ENCODE measurements around the gene ZXDC.

The ZXDC gene

DNA sequence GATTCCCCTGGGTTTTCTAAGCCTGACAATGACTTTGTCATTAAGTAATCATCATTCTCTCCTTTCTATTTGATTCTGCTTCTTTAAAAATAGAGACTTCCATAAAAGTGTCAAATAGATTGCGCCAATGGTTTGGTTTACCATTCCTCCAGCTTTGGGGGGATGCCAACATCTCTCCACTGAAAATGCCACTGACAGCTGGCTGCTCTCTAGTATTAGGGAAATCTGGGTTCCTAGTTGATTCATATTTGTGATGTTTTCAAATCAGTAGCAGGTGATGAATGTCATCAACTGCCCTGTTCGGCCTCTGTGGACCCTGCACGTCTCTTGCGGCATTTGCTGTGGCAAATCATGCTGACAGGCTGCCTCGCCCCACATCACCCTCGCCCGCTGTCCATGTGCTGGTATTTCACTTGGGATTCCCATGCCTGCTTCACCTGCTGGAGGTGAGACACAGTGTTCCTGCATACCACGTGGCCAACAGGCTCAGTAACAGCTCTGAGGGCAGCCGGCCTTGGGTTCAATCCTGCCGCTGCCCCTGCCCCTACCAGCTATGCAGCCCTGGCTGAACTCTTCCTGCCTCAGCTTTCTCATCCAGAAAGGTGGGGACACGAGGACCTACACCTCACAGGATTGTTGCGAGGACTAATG lies 28.1 kb downstream of the ZXDC start:
- Histone ChIP-seq H3K9ac (ENCODE audit: low read depth in 1 of 2, low read length in 2 of 2) (no peak overlapping the region), H3K27me3 (ENCODE audit: control insufficient read depth in 2 of 2, insufficient read depth in 2 of 2, low read length in 2 of 2) (no peaks in the 10 kb centered on the region), H3K9me3 (ENCODE audit: control insufficient read depth in 2 of 2, low read length in 2 of 2) (no peaks in the 10 kb centered on the region), H3K4me1 (ENCODE audit: control insufficient read depth in 2 of 2, insufficient read depth in 2 of 2, low read length in 2 of 2) (no peaks in the 10 kb centered on the region), H3K36me3 (ENCODE audit: control insufficient read depth in 2 of 2, insufficient read depth in 2 of 2, low read length in 2 of 2) (peaks cover 37 to 42% of the 10 kb centered on the region in 2 donors), H3K27ac (ENCODE audit: low read depth in 2 of 2, low read length in 2 of 2) (no peak overlapping the region), H3K4me3 (ENCODE audit: low read length in 2 of 2) (no peak overlapping the region)

DNA sequence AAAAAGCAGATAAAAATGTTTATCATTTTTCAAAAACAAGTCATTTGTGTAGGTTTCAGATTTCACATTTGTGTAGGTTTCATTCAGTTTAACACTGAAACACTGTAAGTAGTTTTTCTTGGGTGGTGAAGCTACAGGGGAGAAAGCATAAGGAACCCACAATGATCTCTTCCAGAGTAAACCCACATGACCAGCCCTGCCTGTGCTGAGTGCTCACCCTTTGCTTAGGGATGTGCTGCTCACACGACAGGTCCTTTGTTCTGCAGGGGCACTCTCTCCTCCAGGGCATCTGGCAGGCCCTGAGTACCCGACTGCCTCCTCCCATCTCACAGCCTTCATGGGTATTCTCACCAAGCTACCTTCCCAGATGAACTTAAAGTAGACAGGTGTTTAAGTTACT lies 28.9 kb downstream of the ZXDC start:
- H3K4me1 ChIP-seq (ENCODE audit: control insufficient read depth in 2 of 2, insufficient read depth in 2 of 2, low read length in 2 of 2), result no peaks in the 10 kb centered on the region
- no peaks in the 10 kb centered on the region for H3K27me3 ChIP-seq (ENCODE audit: control insufficient read depth in 2 of 2, insufficient read depth in 2 of 2, low read length in 2 of 2)
- H3K9me3 ChIP-seq (ENCODE audit: control insufficient read depth in 2 of 2, low read length in 2 of 2), result no peaks in the 10 kb centered on the region
- no peak overlapping the region for H3K27ac ChIP-seq (ENCODE audit: low read depth in 2 of 2, low read length in 2 of 2)
- H3K36me3 ChIP-seq (ENCODE audit: control insufficient read depth in 2 of 2, insufficient read depth in 2 of 2, low read length in 2 of 2), result peaks cover 32 to 35% of the 10 kb centered on the region in 2 donors
- H3K9ac ChIP-seq (ENCODE audit: low read depth in 1 of 2, low read length in 2 of 2), result no peak overlapping the region
- H3K4me3 ChIP-seq (ENCODE audit: low read length in 2 of 2), result no peak overlapping the region

DNA sequence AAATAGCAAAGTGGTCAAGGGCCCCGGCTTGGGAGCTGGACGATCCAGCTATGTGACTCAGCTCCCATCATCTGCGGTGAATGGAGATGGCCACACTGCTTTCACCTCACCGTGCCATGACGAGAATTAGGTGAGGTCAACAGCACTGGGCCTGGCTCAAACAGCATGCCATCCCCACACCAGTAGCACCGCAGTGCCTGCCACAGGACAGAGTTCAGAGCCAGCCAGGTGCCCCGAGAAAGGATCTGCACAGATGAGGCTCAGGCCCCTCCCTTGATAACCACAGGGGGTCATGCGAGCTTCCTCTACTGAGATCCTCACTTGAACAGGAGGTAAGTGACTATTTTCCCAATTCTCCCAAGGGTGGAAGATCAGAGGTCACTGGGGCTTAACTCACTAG lies 29.4 kb downstream of the ZXDC start:
- no peak overlapping the region for H3K27ac ChIP-seq (ENCODE audit: low read depth in 2 of 2, low read length in 2 of 2)
- H3K9me3 ChIP-seq (ENCODE audit: control insufficient read depth in 2 of 2, low read length in 2 of 2), result no peaks in the 10 kb centered on the region
- H3K36me3 ChIP-seq (ENCODE audit: control insufficient read depth in 2 of 2, insufficient read depth in 2 of 2, low read length in 2 of 2), result peaks cover 32 to 33% of the 10 kb centered on the region in 2 donors
- H3K4me3 ChIP-seq (ENCODE audit: low read length in 2 of 2), result no peak overlapping the region
- no peaks in the 10 kb centered on the region for H3K4me1 ChIP-seq (ENCODE audit: control insufficient read depth in 2 of 2, insufficient read depth in 2 of 2, low read length in 2 of 2)
- no peak overlapping the region for H3K9ac ChIP-seq (ENCODE audit: low read depth in 1 of 2, low read length in 2 of 2)
- H3K27me3 ChIP-seq (ENCODE audit: control insufficient read depth in 2 of 2, insufficient read depth in 2 of 2, low read length in 2 of 2), result no peaks in the 10 kb centered on the region

DNA sequence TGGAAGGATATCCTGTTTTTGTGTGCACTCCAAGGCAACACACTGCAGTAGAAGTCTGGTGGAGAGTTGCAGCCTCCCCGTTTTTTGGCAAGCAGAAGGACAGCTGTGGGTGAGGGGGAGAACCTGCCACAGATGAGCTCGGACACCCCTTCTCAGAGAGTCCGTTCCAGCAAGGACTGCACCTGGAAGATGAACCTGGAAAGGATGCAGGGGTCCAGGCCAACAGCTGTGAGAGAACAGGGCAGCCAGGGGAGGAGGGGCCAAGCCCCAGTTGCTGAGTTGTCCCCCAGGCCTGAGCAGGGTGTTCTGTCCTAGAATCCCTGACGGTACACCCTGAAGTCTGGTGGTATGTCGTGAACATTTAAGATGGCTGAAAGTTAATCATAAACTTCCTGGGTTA lies 30.2 kb downstream of the ZXDC start:
- peaks cover 29 to 30% of the 10 kb centered on the region in 2 donors for H3K36me3 ChIP-seq (ENCODE audit: control insufficient read depth in 2 of 2, insufficient read depth in 2 of 2, low read length in 2 of 2)
- H3K4me1 ChIP-seq (ENCODE audit: control insufficient read depth in 2 of 2, insufficient read depth in 2 of 2, low read length in 2 of 2), result no peaks in the 10 kb centered on the region

DNA sequence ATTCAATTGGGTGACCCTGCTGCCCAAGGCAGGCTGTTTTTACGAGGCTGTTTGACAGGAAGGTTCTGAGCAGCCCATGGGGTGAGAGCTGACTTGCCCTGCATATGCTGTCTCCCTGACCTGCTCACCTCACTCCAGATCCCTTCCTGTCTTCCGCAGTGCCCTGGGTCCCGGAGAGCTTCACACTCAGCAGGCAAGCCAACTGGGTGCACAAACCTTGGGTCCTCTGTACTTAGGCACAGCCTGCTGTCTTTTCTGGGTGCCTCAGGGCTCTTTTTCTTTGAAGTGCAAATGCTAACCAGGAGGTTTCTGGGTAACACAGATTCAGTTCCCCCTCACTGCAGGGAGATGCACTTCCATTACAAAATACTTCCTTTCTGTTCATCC lies 32.8 kb downstream of the ZXDC start:
- Histone ChIP-seq H3K4me1 (ENCODE audit: control insufficient read depth in 2 of 2, insufficient read depth in 2 of 2, low read length in 2 of 2) (no peaks in the 10 kb centered on the region), H3K9me3 (ENCODE audit: control insufficient read depth in 2 of 2, low read length in 2 of 2) (no peaks in the 10 kb centered on the region), H3K4me3 (ENCODE audit: low read length in 2 of 2) (no peak overlapping the region), H3K27ac (ENCODE audit: low read depth in 2 of 2, low read length in 2 of 2) (no peak overlapping the region), H3K36me3 (ENCODE audit: control insufficient read depth in 2 of 2, insufficient read depth in 2 of 2, low read length in 2 of 2) (peaks cover 23 to 25% of the 10 kb centered on the region in 2 donors), H3K27me3 (ENCODE audit: control insufficient read depth in 2 of 2, insufficient read depth in 2 of 2, low read length in 2 of 2) (no peaks in the 10 kb centered on the region), H3K9ac (ENCODE audit: low read depth in 1 of 2, low read length in 2 of 2) (no peak overlapping the region)

More for the DNA sequence above, 30.2 kb downstream of the ZXDC start:
- Histone ChIP-seq H3K4me3 (ENCODE audit: low read length in 2 of 2) (no peak overlapping the region), H3K27ac (ENCODE audit: low read depth in 2 of 2, low read length in 2 of 2) (no peak overlapping the region), H3K27me3 (ENCODE audit: control insufficient read depth in 2 of 2, insufficient read depth in 2 of 2, low read length in 2 of 2) (no peaks in the 10 kb centered on the region), H3K9me3 (ENCODE audit: control insufficient read depth in 2 of 2, low read length in 2 of 2) (no peaks in the 10 kb centered on the region), H3K9ac (ENCODE audit: low read depth in 1 of 2, low read length in 2 of 2) (no peak overlapping the region)

DNA sequence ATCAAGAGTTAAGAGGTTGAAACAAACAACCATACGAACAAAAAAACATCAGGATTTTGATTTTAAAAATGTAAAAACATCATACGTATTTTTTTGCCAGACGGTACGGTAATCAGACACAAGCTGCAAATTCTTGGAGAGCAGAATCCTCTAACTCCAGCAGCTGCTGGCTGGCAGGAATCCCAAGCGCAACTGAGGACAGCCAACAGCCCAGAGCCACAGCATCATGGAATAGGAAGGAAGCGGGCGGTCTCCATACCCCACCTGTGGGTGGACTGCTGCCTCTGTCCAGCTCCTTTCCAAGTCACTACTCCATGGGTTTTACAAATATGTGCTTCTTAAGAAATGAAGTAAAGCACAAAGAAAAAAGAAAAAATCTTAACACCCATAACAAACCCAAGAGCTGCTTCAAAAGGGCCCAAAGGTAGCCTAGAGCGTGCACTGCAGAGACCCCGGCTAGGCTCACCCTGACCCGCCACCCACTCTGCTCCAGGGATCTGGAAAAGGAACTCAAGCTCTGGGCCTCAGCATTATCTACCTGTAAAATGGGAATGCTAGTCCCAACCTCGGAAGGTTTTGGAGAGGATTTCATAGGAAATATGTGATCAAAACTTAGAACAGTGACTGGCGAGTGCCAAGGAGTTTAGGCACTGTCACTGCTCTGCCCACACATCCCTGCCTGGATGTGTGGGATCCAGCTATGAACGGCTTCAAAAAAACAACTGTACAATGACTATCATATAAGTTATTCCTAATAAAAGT lies 33.4 kb downstream of the ZXDC start:
- no peak overlapping the region for H3K9ac ChIP-seq (ENCODE audit: low read depth in 1 of 2, low read length in 2 of 2)
- H3K36me3 ChIP-seq (ENCODE audit: control insufficient read depth in 2 of 2, insufficient read depth in 2 of 2, low read length in 2 of 2), result peaks cover 24 to 25% of the 10 kb centered on the region in 2 donors
- H3K4me3 ChIP-seq (ENCODE audit: low read length in 2 of 2), result no peak overlapping the region
- H3K4me1 ChIP-seq (ENCODE audit: control insufficient read depth in 2 of 2, insufficient read depth in 2 of 2, low read length in 2 of 2), result no peaks in the 10 kb centered on the region
- no peaks in the 10 kb centered on the region for H3K9me3 ChIP-seq (ENCODE audit: control insufficient read depth in 2 of 2, low read length in 2 of 2)
- no peak overlapping the region for H3K27ac ChIP-seq (ENCODE audit: low read depth in 2 of 2, low read length in 2 of 2)
- no peaks in the 10 kb centered on the region for H3K27me3 ChIP-seq (ENCODE audit: control insufficient read depth in 2 of 2, insufficient read depth in 2 of 2, low read length in 2 of 2)

DNA sequence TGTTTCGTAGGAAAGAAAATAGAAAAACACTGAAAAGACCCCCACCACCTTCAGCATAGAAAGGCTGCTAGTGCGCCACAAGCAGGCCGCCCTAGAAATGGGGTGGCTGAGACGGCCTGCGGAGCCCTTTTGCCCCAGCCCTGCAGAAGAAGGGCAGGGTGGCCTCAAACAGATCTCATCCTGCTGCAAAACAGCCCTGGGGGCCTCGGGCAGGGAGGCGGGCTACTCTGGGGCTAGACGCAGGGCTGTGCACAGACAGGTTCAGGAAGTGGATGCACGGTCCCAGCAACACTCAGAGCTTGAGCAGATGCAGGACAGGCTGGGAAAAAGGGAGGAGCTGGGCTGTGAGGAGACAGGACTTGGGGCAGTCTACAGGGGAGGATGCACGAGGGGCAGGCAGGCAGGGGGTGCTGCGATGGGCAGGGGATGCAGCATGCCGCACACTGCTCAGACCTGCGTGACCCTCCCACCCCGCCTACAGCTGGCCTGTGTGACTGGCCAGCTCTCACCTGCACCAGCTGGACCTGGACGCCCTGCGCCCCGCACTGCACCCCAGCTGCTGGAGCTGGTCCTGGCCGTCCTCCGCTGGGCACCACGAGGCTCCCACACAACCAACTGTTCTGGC lies 34.3 kb downstream of the ZXDC start:
- Histone ChIP-seq H3K27ac (ENCODE audit: low read depth in 2 of 2, low read length in 2 of 2) (no peak overlapping the region), H3K9me3 (ENCODE audit: control insufficient read depth in 2 of 2, low read length in 2 of 2) (no peaks in the 10 kb centered on the region), H3K36me3 (ENCODE audit: control insufficient read depth in 2 of 2, insufficient read depth in 2 of 2, low read length in 2 of 2) (peaks cover 24 to 33% of the 10 kb centered on the region in 2 donors), H3K9ac (ENCODE audit: low read depth in 1 of 2, low read length in 2 of 2) (no peak overlapping the region), H3K4me1 (ENCODE audit: control insufficient read depth in 2 of 2, insufficient read depth in 2 of 2, low read length in 2 of 2) (no peaks in the 10 kb centered on the region), H3K4me3 (ENCODE audit: low read length in 2 of 2) (no peak overlapping the region), H3K27me3 (ENCODE audit: control insufficient read depth in 2 of 2, insufficient read depth in 2 of 2, low read length in 2 of 2) (no peaks in the 10 kb centered on the region)

DNA sequence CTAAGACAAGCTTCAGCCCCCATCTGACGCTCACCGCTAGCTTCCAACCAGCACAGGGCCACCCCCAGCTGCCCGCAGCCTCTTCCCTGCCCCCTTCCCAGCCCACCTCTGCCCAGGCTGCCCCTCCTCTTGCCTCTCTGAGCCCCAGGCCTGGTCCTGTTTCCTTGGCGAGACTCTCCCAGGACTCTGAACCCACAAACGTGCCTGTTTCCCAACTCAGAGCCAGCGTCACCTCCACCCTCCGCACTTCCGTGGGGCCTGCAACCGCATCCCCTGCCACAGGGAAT lies 35.0 kb downstream of the ZXDC start:
- no peaks in the 10 kb centered on the region for H3K27me3 ChIP-seq (ENCODE audit: control insufficient read depth in 2 of 2, insufficient read depth in 2 of 2, low read length in 2 of 2)
- H3K4me1 ChIP-seq (ENCODE audit: control insufficient read depth in 2 of 2, insufficient read depth in 2 of 2, low read length in 2 of 2), result no peaks in the 10 kb centered on the region
- H3K9me3 ChIP-seq (ENCODE audit: control insufficient read depth in 2 of 2, low read length in 2 of 2), result no peaks in the 10 kb centered on the region
- no peak overlapping the region for H3K4me3 ChIP-seq (ENCODE audit: low read length in 2 of 2)
- no peak overlapping the region for H3K9ac ChIP-seq (ENCODE audit: low read depth in 1 of 2, low read length in 2 of 2)
- no peak overlapping the region for H3K27ac ChIP-seq (ENCODE audit: low read depth in 2 of 2, low read length in 2 of 2)
- H3K36me3 ChIP-seq (ENCODE audit: control insufficient read depth in 2 of 2, insufficient read depth in 2 of 2, low read length in 2 of 2), result peaks cover 20 to 38% of the 10 kb centered on the region in 2 donors

DNA sequence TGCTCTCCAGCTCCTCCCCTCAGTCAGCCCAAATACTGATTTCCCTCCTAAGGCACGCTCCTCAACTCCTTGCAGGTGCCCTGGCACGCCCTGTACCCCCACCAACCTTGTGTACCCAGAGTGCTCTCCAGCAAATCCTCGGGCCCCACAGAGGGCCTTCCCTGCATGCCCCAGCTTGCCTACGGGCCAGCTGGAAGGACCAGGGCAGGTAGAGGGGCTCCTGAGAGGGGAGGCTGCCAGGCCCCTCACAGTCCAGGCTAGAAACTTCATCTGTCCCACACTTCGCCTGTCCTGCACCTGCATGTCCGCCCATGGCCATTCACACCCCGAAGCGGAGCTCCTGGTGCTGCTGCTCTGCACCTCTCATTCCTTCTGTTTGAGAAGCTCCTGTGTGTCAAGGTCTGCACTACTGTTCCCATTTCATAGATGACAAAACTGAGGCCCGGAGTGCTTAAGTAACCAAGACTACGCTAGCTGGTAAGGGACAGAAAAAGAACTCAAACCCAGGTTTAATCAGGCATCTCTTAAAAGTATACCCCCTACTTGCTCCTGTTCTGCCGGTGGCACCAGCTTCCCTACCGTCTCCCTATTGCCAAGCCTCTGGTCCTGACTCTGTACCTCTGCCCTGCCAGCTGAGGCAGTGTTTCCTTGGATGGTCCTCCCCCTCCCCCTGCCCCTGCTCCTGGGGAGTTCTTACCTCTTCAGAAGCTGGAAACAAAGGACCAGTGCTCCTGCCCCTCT lies 35.6 kb downstream of the ZXDC start:
- Histone ChIP-seq H3K27me3 (ENCODE audit: control insufficient read depth in 2 of 2, insufficient read depth in 2 of 2, low read length in 2 of 2) (no peaks in the 10 kb centered on the region), H3K9me3 (ENCODE audit: control insufficient read depth in 2 of 2, low read length in 2 of 2) (no peaks in the 10 kb centered on the region), H3K27ac (ENCODE audit: low read depth in 2 of 2, low read length in 2 of 2) (no peak overlapping the region), H3K4me3 (ENCODE audit: low read length in 2 of 2) (no peak overlapping the region), H3K4me1 (ENCODE audit: control insufficient read depth in 2 of 2, insufficient read depth in 2 of 2, low read length in 2 of 2) (no peaks in the 10 kb centered on the region), H3K9ac (ENCODE audit: low read depth in 1 of 2, low read length in 2 of 2) (no peak overlapping the region), H3K36me3 (ENCODE audit: control insufficient read depth in 2 of 2, insufficient read depth in 2 of 2, low read length in 2 of 2) (peaks cover 20 to 40% of the 10 kb centered on the region in 2 donors)

Measured in mucosa of rectum (tissue), 2 donors.